Measurements from ENCODE around the gene WDR20.
A peak's percentile ranks its signal among the peaks of the same experiment; 100 is the strongest.
"Not testable (repeated sequence)": the region's sequence is repeated elsewhere in the genome, so short reads cannot be mapped to it uniquely, and the experiment has no call there.

The WDR20 gene

DNA sequence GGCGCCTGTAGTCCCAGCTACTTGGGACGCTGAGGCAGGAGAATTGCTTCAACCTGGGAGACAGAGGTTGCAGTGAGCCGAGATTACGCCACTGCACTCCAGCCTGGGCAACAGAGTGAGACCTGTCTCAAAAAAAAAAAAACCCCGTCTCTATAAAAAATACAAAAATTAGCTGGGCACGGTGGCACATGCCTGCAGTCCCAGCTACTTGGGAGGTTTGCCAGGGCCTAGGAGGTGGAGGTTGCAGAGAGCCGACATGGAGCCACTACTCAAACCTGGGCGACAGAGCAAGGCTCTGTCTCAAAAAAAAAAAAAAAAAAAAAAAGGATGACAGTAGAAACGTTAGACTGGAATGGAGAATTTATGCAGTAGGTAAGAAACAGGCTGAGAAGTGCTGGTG is 5.7 kb upstream of the WDR20 start:
- not testable (repeated sequence) for DNase-seq

DNA sequence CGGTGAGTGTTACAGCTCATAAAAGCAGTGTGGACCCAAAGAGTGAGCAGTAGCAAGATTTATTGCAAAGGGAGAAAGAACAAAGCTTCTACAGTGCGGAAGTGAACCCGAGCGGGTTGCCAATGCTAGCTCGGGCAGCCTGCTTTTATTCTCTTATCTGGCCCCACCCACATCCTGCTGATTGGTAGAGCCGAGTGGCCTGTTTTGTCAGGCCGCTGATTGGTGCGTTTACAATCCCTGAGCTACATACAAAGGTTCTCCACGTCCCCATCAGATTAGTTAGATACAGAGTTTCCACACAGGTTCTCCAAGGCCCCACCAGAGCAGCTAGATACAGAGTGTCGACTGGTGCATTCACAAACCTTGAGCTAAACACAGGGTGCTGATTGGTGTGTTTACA is 5.0 kb upstream of the WDR20 start:
- not testable (repeated sequence) for DNase-seq

DNA sequence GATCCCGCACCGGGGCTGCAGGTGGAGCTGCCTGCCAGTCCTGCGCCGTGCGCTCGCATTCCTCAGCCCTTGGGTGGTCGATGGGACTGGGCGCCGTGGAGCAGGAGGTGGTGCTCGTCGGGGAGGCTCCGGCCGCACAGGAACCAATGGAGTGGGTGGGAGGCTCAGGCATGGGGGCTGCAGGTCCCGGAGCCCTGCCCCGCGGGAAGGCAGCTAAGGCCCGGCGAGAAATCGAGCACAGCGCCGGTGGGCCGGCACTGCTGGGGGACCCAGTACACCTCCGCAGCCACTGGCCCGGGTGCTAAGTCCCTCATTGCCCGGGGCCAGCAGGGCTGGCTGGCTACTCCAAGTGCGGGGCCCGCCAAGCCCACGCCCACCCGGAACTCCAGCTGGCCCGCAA is 4.2 kb upstream of the WDR20 start:
- DNase-seq, result not testable (repeated sequence)

DNA sequence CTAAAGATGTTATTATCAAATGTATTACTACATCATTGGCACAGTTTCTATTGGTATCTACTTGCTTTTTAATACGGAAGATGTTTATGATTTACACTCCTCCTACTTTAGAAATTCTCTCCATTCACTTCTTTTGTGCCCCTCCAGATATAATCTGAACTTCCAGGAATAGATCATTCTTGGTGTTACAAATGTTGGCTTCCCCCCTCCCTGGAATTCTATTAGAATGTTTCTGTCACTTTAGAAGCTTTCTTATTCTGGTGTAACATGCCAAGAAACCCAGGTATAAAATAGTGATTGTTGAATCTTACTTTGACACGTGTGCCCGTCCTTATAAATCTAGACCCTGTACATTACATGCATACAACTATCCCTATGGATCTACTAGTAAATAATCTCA is 1.2 kb upstream of the WDR20 start:
- DNase-seq, result no peak

DNA sequence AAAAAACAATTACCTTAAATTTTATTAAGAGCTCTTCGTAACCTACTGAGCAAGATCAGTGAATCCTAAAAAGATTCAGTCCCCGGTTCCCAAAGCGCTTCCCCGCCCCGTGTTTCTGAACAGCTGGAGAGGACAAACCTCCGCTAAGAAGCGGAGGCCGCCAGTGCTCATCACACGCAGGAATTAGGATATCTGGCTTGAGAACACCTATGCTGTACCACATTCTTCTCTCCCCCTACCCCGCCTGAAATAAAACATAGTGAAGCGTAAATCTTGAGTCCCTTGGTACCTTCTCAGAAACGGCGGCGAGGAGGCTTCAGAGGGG is 774 bp upstream of the WDR20 start:
- DNase-seq, result no peak

DNA sequence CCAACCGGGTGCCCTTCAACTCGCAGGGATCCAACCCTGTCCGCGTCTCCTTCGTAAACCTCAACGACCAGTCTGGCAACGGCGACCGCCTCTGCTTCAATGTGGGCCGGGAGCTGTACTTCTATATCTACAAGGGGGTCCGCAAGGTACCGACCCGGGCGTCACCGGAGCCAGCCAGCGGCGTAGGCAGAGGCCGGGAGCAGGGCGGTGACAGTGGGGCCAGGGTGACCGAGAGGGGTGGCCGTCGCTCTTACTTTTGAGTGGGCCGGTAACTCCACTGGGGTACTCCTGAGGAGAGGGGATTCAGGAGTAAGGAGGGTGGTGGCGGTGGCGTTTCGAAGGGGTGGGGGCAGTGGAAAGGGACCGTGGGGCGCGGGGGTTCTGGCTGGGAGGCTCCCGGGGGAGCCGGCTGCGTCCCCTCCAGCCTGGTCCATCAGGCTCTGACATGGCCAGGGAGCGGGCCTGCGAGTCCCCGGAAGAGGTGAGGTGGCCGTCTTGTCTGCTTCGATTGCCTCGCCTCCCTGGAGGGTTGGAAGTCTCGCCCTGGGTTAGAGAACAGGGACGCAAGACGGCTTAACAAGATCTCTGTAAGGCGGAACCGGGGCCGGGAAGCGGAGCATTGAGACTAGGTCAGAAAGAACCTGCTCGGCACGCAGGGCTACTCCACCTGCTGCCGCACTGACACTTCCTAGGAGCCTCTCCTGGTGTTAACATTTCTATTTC is 491 bp downstream of the WDR20 start:
- no peak for DNase-seq

DNA sequence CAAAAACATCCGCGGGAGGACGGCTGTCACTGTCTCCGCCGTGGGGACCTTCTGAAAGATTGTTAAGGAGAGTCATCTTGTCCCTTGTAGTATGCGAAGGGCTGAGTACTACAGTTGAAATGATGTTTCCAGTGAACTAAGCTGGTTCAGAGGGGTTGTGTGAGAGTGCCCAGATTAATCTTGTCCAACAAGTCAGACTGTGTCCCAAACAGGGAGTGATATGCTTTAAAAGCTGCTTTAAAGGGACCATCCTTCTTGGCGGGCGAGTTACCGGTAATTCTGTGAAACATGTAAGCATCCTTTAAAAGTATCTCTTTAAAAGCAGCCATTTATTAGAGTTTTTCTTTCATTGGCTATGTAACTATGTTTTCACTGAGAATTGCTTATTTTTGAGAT is 1.1 kb downstream of the WDR20 start:
- DNase-seq, result no peak

DNA sequence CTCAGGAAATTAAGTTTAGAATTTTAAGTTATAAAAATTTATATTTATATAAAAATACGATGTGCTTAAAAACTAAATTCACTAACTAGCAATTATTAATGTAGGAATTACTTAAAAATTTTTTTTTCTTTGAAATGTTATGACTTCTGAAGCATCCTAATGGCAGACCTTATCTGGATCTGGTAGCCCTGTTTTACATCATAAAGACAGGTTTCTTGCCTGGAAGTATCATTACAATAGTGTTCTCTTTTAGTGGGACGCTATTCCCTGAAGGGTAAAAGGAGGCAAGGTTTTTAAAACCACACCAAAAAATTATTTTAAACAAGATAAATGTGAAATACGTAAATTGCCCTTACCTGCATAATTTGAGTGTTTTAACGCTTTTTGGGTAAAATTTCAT is 2.1 kb downstream of the WDR20 start:
- DNase-seq, result no peak

DNA sequence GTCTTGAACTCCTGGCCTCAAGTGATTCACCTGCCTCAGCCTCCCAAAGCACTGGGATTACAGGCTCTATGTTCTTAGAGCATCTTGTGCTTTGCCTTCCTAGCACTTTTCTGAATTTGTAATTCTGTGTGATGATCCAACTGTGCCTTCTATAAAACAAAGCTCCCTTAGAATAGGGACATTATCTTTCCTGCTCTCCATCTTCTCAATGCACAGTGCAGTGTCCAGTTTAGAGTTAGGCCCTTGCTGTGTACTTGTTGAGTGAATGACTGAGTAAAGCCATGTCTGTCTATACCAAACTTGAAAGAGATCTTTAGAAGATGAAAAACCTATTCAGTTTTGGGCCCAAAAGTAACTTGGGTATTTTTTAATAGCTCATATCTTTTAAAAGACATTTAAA is 5.2 kb downstream of the WDR20 start:
- DNase-seq, result no peak

DNA sequence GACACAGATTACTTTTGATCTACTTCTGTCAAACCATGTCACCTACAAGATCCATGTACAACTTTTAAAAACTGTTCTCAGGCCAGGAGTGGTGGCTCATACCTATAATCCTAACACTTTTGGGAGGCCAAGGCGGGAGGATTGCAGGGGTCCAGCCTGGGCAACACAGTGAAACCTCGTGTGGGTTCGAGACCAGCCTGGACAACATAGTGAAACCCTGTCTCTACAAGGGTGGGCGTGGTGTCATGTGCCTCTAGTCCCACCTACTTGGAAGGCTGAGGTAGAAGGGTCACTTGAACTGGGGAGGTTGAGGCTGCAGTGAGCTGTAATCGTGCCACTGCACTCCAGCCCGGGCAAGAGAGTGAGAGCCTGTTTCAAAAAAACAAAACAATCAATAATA is 5.7 kb downstream of the WDR20 start:
- no peak for DNase-seq

DNA sequence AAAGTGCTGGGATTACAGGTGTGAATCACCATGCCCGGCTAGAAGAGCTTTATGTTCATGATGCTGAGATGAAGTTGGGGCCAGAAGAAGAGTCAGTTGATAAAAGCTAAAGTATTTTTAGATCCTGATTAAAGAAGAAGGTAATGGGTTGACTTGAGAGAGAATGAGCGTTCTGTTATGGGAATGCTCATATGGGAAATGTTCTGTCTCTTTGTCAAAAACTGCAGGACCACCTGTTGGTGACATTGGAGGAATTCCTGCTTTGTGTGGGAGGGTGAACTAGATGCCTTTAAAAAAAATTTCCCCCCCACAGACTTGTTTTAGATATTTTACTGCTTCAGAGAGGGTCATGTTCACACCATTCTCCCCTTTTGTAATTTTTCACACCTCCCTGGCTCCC is 6.7 kb downstream of the WDR20 start:
- no peak for DNase-seq

DNA sequence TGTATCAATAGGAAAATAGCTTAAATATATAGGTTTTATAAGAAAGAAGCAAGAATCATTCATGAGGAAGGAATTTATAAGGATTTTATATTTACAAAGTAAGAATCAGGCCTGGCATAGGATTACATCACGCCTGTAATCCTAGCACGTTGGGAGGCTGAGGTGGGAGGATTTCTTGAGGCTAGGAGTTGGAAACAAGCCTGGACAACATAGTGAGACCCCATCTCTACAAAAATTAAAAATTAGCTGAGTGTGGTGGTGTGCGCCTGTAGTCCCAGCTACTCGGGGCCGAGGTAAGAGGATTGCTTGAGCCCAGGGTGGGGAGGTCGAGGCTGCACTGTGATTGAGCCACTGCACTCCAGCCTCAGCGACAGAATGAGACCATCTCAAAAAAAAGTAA is 10.4 kb downstream of the WDR20 start:
- DNase-seq, result no peak

DNA sequence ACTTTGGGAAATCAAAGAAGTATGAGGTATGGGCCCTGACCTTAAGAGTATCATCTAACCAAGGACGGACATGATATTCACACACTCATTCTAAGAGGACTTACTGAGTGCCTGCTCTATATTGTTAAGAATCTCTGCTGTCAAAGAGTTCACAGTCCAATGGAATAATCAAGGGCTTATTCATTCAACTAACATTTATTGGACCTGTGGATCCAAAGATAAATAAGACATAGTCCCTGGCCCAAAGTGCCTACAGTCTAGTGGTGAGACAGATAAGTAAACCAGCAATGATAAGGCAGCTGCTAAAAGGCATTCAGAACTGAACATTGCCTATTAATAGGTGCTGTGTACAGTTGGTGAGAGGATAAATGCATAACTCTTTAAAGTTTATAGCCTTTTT is 11.0 kb downstream of the WDR20 start:
- DNase-seq, result no peak

DNA sequence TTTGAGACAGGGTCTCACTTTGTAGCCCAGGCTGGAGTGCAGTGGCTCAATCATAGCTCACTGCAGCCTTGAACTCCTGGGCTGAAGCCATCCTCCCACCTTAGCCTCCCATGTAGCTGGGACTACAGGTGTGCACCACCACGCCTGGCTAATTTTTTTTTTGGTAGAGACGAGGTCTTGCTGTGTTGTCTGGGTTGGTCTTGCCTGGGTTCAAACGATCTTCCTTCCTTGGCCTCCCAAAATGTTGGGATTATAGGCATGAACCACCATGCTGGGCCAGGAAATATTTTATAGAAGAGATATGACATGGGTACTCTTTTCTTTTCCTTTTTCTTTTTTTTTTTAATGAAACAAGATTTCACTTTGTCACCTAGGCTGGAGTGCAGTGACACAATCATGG is 11.7 kb downstream of the WDR20 start:
- not testable (repeated sequence) for DNase-seq

DNA sequence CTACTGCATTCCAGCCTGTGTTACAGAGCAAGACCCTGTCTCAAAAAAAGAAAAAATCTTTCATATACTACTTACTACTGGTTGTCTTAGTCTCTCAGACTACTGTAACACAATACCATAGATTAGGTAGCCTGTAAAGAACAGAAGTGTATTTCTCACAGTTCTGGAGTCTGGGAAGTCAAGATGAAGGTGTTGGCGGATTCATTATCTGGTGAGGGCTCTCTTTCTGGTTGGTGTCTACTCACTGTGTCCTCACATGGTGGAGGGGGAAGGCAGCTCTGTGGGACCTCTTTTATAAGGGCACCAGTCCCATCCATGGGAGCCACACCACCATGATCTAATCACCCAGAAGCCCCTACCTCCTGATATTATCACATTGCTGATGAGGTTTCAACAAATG is 14.4 kb downstream of the WDR20 start:
- DNase-seq, result no peak

DNA sequence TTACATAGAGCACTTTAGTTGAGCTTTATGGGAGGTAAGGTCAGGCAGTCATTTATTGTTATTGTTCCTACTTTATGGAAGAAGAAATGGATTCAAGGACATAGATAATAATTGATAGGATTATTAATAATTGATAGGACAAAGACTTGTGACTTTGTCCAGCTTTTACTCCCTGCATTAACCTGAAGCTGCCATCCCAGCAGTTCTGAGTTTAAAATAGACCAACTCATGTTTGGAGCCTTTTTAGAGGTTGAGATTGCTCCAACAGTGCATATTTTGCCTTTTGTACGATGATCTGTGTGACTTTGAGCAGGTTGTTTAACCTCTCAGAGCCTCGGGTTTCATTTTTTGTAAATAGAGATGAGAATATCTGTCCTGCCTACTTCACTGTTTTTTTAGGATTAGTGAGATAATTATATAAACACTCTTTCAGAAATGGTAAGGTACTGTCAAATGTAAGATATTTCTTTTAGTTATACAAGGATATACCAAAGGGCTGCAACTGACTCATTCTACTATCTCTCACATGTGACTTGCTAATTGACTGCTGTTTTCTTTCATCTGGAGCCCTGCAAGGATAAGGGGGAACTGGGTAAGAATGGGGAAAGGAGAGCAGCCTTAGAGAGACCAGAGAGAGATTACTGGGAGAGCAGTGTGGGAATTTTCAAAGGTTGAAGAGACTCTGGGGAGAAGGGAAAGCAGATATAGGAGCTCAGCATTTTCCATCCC is 15.3 kb downstream of the WDR20 start:
- no peak for DNase-seq

DNA sequence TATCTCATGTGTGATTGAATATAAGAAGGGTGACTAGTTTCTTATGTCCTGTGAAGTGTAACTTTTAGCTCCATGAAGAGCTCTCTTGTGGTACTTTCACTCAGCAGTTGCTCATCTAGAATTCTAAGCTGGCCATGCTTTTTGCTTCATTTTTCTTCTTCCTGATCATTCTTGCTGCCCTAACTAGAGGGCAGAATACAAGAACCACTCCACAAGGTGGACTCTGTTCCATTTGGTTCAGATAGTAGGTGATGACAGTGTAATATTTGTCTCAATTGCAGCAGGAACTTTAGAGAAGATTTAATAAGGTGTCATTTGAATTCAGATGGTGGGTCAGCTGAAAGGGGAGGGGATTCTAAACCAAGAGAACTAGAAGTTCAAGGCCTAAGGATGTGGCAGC is 17.6 kb downstream of the WDR20 start:
- no peak for DNase-seq

DNA sequence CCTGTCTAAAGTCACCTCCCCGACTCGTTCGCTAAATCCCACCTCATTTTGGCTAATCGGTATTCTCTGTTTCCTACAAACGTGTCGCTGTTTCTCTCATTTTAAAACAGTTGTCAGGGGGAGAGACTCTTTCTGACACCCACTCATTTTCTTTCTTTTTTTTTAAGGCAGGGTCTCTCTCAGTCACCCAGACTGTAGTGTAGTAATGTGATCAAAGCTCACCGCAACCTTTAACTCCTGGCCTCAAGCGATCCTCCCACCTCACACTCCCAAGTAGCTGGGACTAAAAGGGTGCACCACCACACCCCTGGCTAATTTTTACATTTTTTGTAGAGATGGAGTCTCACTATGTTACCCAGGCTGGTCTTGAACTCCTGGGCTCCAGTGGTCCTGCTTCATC is 19.1 kb downstream of the WDR20 start:
- DNase-seq, result no peak

DNA sequence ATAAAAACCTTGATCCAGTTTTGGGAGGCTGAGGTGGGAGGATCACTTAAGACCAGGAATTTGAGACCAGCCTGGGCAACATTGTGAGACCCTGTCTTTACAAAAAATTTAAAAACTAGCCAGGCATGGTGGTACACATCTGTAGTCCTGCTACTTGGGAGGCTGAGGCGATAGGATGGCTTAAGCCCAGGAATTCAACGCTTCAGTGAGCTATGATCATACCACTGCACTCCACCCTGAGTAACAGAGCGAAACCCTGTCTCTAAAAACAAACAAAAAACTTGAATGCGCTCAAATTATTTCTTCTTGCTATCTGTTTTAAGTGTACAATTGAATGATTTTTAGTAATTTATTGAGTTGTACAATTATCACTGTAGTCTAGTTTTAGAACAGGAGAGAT is 20.1 kb downstream of the WDR20 start:
- DNase-seq, result no peak

DNA sequence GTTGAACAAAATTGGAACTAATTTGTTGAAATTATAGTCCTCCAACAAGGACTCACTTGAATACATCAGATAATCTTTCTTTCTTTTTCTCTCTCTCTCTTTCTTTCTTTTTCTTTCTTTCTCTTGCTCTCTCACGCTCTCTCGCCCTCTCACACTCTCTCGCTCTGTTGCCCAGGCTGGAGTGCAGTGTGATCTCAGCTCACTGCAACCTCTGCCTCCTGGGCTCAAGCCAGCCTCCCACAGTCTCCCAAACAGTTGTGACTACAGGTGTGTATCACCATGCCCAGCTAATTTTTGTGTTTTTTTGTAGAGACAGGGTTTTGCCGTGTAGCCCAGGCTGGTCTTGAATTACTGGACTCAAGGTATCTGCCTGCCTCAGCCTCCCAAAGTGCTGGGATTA is 22.8 kb downstream of the WDR20 start:
- DNase-seq, result no peak

DNA sequence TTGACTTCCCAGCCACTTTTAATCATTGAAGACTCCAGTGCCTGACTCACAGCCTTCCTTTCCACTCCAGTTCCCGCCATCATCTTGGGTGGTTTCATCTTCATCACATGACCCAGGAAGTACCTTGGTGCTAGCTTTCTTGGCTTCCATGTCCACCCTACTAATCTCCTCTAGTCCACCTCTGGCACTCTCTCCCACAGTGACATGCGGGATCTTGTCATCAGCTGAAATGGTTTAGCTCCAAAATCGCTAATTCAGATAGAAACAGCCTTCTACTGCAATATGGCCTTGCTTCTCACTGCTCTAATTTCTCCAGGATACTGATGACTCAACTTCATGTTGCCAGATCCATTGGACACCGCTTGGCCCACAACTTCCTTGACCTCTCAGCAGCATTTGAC is 24.5 kb downstream of the WDR20 start:
- DNase-seq, result peak; percentile 41

DNA sequence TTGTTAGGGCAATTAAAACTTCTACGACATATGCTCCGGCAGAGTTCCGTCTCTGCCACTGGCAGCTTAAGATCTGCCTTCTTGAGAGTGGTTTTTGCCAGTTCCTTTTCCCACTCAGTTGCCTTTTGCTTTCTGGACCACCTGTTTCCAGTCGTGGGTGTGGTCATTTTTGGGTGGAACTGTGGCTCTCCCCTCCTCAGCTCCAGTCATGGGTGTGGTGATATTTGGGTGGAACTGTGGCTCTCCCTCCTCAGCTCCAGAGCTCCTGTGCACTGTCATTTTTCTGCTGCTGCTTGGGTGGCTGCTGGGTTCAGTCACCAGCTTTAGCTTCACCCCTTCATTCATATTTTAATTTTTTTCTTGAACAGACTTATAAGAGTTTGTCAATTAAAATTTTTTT is 25.3 kb downstream of the WDR20 start:
- no peak for DNase-seq

DNA sequence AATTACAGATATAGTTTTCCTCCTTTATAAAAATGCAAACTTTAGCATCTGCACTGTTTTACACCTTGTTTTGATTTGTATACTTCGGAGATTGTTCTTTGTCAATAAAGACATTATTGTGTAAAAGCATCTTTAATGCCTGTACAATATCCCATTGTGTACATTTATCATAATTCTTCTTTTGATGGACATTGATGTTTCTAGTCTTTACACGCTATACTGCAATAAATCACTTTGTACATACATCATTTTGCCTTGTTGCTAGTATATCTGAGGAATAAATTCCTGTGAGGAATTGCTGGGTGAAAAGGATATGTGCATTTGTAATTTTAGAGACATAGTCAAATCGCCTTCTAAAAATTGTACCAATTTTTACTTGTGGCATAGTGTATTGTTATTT is 30.4 kb downstream of the WDR20 start:
- DNase-seq, result no peak

DNA sequence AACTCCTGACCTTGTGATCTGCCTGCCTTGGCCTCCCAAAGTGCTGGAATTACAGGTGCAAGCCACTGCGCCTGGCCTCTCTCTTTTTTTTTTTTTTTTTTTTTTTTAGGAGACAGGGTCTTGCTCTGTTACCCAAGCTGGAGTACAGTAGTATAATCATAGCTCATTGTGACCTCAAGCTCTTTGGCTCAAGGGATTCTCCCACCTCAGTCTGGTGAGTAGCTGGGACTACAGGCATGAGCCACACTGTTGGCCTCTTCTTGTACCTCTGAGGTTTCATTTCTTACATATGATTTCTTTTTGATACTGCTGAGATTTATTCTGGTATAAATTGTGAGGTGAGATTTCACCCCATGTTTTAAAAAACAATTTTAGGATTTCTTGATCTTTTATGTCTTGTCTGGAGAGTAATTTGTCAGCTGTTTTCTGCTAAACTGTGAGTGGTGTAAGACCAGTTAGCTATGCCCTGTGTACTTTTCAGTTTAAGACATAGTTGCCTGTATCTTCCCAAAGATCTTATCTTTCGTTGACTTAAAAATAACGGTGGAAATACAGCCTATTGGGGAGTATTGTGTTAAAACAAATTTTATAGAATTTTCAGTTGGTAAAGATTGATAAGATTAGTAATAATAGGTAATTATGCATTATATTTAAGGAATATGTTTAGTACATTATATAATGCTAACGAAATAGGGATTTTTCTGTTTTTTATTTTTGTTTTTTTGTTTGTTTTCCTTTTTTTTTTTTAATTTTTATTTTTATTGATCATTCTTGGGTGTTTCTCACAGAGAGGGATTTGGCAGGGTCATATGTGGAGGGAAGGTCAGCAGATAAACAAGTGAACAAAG is 31.7 kb downstream of the WDR20 start:
- DNase-seq, result no peak

DNA sequence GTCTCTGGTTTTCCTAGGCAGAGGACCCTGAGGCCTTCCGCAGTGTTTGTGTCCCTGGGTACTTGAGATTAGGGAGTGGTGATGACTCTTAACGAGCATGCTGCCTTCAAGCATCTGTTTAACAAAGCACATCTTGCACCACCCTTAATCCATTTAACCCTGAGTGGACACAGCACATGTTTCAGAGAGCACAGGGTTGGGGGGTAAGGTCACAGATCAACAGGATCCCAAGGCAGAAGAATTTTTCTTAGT is 32.2 kb downstream of the WDR20 start:
- DNase-seq, result not testable (repeated sequence)

Measured in MV-4-11 (cell line).